H1 (cell line): ENCODE measurements around the gene USP43. TPM values are rescaled to one million over a fixed set of nuclear protein-coding genes. Genes with fewer than 3 reads are reported as not detected.

Experiments used
- CTCF ChIA-PET: fragments of 300-600 bp; sonication (Branson Sonifier 250); formaldehyde crosslinking; loops from one replicate; lab custom pipeline; 2021; ENCODE audit not compliant: partially characterized antibody; lab: Charles Lee
- POLR2A ChIA-PET: fragments of 300-600 bp; sonication (Branson Sonifier 250); formaldehyde crosslinking; loops from one replicate; lab custom pipeline; 2021; ENCODE audit warnings: inconsistent platforms; ENCODE audit not compliant: partially characterized antibody; lab: Charles Lee
- DNase-seq, 2 experiments: peaks; one replicate each; pipeline versions ENCODE4 v3.0.0 to v3.0.0-alpha.2; 2010 to 2022; ENCODE audit warnings: low spot score in 2 of 2, low read depth in 1 of 2, mixed read lengths in 1 of 2
- FAIRE-seq: peaks from 2 replicates; lab custom pipeline; 2011; peaks lifted over from hg19 to GRCh38; lab: Jason Lieb, UNC
- H2AFZ ChIP-seq: 2 replicates; pipeline ENCODE4 v1.8.1; 2012; ENCODE audit warnings: low read length, inconsistent platforms
- H2AK5ac ChIP-seq: 2 replicates; pipeline ENCODE4 v1.6.1; 2013; ENCODE audit warnings: low read depth, low read length
- H2BK120ac ChIP-seq: replicated peaks from 2 replicates; pipeline ENCODE3; 2013; ENCODE audit warnings: low read depth, low read length, inconsistent platforms
- H2BK12ac ChIP-seq: 2 replicates; pipeline ENCODE4 v1.6.1; 2013; ENCODE audit warnings: low read depth, low read length
- H2BK15ac ChIP-seq: 2 replicates; pipeline ENCODE4 v1.6.1; 2013; ENCODE audit warnings: low read length
- H2BK20ac ChIP-seq: 2 replicates; pipeline ENCODE4 v1.6.1; 2013; ENCODE audit warnings: low read length
- H2BK5ac ChIP-seq: 2 replicates; pipeline ENCODE4 v1.6.1; 2013; ENCODE audit warnings: low read depth, low read length
- H3K14ac ChIP-seq: 2 replicates; pipeline ENCODE4 v1.6.1; 2013; ENCODE audit warnings: inconsistent platforms; ENCODE audit not compliant: insufficient read length
- H3K18ac ChIP-seq: 2 replicates; pipeline ENCODE4 v1.6.1; 2013; ENCODE audit warnings: low read length; ENCODE audit errors: extremely low read depth
- H3K23ac ChIP-seq: 2 replicates; pipeline ENCODE4 v1.6.1; 2013; ENCODE audit warnings: inconsistent platforms; ENCODE audit not compliant: insufficient read length
- H3K23me2 ChIP-seq: 2 replicates; pipeline ENCODE4 v1.6.1; 2013; ENCODE audit warnings: low read depth, low read length
- H3K27ac ChIP-seq: 2 replicates; pipeline ENCODE4 v1.6.1; 2011; ENCODE audit warnings: low read depth, low read length, inconsistent platforms
- H3K27me3 ChIP-seq, 4 experiments: replicated peaks in 1 of 4; 1 replicate in 1 of 4; 2 replicates in 3 of 4; pipeline versions ENCODE4 v1.6.1 to v1.8.1; 2011 to 2013; ENCODE audit warnings: low read length in 3 of 4, mild to moderate bottlenecking in 3 of 4, inconsistent platforms in 2 of 4, mixed read lengths in 2 of 4, moderate library complexity in 1 of 4; ENCODE audit not compliant: control insufficient read depth in 3 of 4, insufficient read depth in 3 of 4; ENCODE audit errors: extremely low read depth in 1 of 4
- H3K36me3 ChIP-seq, 4 experiments: 2 replicates each; pipeline versions ENCODE4 v1.6.1 to v1.8.1; 2011 to 2013; ENCODE audit warnings: mild to moderate bottlenecking in 4 of 4, low read length in 3 of 4, moderate library complexity in 2 of 4, control low read depth in 1 of 4, inconsistent platforms in 1 of 4; ENCODE audit not compliant: insufficient read depth in 4 of 4, control insufficient read depth in 2 of 4
- H3K4ac ChIP-seq: replicated peaks from 2 replicates; pipeline ENCODE3; 2013; ENCODE audit warnings: low read length, low read depth, mixed read lengths, inconsistent platforms; ENCODE audit not compliant: insufficient read length
- H3K4me1 ChIP-seq, 4 experiments: replicated peaks in 1 of 4; 1 replicate in 1 of 4; 2 replicates in 3 of 4; pipeline versions ENCODE4 v1.6.1 to v1.8.1; 2011 to 2013; ENCODE audit warnings: low read length in 3 of 4, inconsistent platforms in 2 of 4, mixed read lengths in 1 of 4; ENCODE audit not compliant: insufficient read depth in 4 of 4, control insufficient read depth in 3 of 4
- H3K4me2 ChIP-seq, 2 experiments: 2 replicates each; pipeline versions ENCODE4 v1.6.1 to v1.8.1; 2011 to 2013; ENCODE audit warnings: low read depth in 2 of 2, low read length in 2 of 2, control low read depth in 1 of 2, inconsistent platforms in 1 of 2, mild to moderate bottlenecking in 1 of 2; ENCODE audit not compliant: insufficient read depth in 1 of 2
- H3K4me3 ChIP-seq, 4 experiments: fragments of 200-600, 300-600 bp in 1 of 4; sonication (generic), shearing (Covaris generic), sonication (Bioruptor Twin) in 1 of 4; 2 replicates each; pipeline versions ENCODE4 v1.5.1 to v1.8.1; 2011 to 2016; ENCODE audit warnings: low read length in 4 of 4, low read depth in 3 of 4, control low read depth in 2 of 4, inconsistent platforms in 2 of 4, mild to moderate bottlenecking in 2 of 4, mixed read lengths in 1 of 4, moderate library complexity in 1 of 4; ENCODE audit not compliant: insufficient read depth in 2 of 4; ENCODE audit errors: extremely low read depth in 1 of 4
- H3K56ac ChIP-seq: replicated peaks from 2 replicates; pipeline ENCODE3; 2013; ENCODE audit warnings: low read depth, mild to moderate bottlenecking, mixed read lengths, low read length, inconsistent platforms; ENCODE audit not compliant: insufficient read length
- H3K79me1 ChIP-seq: 2 replicates; pipeline ENCODE4 v1.6.1; 2013; ENCODE audit warnings: low read depth, low read length, control low read depth
- H3K79me2 ChIP-seq, 2 experiments: 2 replicates each; pipeline versions ENCODE4 v1.6.1 to v1.8.1; 2012 to 2013; ENCODE audit warnings: low read length in 2 of 2, mild to moderate bottlenecking in 2 of 2, inconsistent platforms in 1 of 2; ENCODE audit not compliant: insufficient read depth in 2 of 2, control insufficient read depth in 1 of 2
- H3K9ac ChIP-seq, 4 experiments: replicated peaks in 1 of 4; 1 replicate in 1 of 4; 2 replicates in 3 of 4; pipeline versions ENCODE4 v1.6.1 to v1.8.1; 2011 to 2013; ENCODE audit warnings: low read depth in 3 of 4, low read length in 3 of 4, control low read depth in 2 of 4, mild to moderate bottlenecking in 2 of 4, moderate library complexity in 2 of 4, inconsistent platforms in 1 of 4; ENCODE audit errors: extremely low read depth in 1 of 4
- H3K9me3 ChIP-seq, 2 experiments: 2 replicates each; pipeline versions ENCODE4 v1.6.1 to v1.8.1; 2012 to 2013; ENCODE audit warnings: mild to moderate bottlenecking in 2 of 2, moderate library complexity in 2 of 2, control low read depth in 1 of 2, inconsistent platforms in 1 of 2, low read depth in 1 of 2, low read length in 1 of 2, mixed read lengths in 1 of 2; ENCODE audit not compliant: insufficient read depth in 2 of 2
- H4K20me1 ChIP-seq, 2 experiments: replicated peaks in 1 of 2; 2 replicates each; pipeline versions ENCODE3 to v1.8.1; 2011 to 2013; ENCODE audit warnings: inconsistent platforms in 2 of 2, low read length in 2 of 2, mild to moderate bottlenecking in 1 of 2; ENCODE audit not compliant: insufficient read depth in 2 of 2, control insufficient read depth in 1 of 2
- H4K5ac ChIP-seq: 2 replicates; pipeline ENCODE4 v1.6.1; 2013; ENCODE audit warnings: low read length, low read depth, mixed read lengths, inconsistent platforms; ENCODE audit not compliant: insufficient read length
- H4K8ac ChIP-seq: 2 replicates; pipeline ENCODE4 v1.8.0; 2013; ENCODE audit warnings: mild to moderate bottlenecking, moderate library complexity, low read length, inconsistent platforms; ENCODE audit not compliant: insufficient read depth; ENCODE audit errors: extremely low read depth
- H4K91ac ChIP-seq: replicated peaks from 2 replicates; pipeline ENCODE3; 2013; ENCODE audit warnings: low read length, mixed read lengths, inconsistent platforms; ENCODE audit not compliant: insufficient read length
- ATF3 ChIP-seq: IDR thresholded peaks from 2 replicates; pipeline ENCODE4 v1.6.1; 2011; ENCODE audit warnings: low read depth, mild to moderate bottlenecking, low read length; ENCODE audit not compliant: insufficient read depth
- BCL11A ChIP-seq, 2 experiments: IDR thresholded peaks; one replicate each; pipeline ENCODE4 v1.6.1; 2011; ENCODE audit warnings: low read depth in 2 of 2, low read length in 2 of 2, mild to moderate bottlenecking in 2 of 2
- BRCA1 ChIP-seq: IDR thresholded peaks from 2 replicates; pipeline ENCODE4 v1.6.1; 2012; ENCODE audit warnings: low read depth, low read length, improper control_type of control experiment
- CTBP2 ChIP-seq: IDR thresholded peaks from 2 replicates; pipeline ENCODE4 v1.7.0; 2011; ENCODE audit warnings: borderline replicate concordance, mild to moderate bottlenecking, moderate library complexity, mixed read lengths, low read length; ENCODE audit not compliant: insufficient read depth, insufficient read length
- HDAC6 ChIP-seq: IDR thresholded peaks from one replicate; pipeline ENCODE4 v1.7.1; 2012; ENCODE audit warnings: low read depth, mild to moderate bottlenecking, inconsistent platforms, low read length, moderate library complexity
- KDM4A ChIP-seq: IDR thresholded peaks from one replicate; pipeline ENCODE4 v1.7.1; 2012; ENCODE audit warnings: low read depth, mild to moderate bottlenecking, moderate library complexity, low read length, inconsistent platforms; ENCODE audit not compliant: severe bottlenecking
- SAP30 ChIP-seq: fragments of 300-600 bp; sonication (generic); IDR thresholded peaks from 2 replicates; pipeline ENCODE4 v1.7.1; 2012; ENCODE audit warnings: low read length, moderate library complexity, mild to moderate bottlenecking, inconsistent platforms; ENCODE audit not compliant: insufficient read depth, insufficient replicate concordance
- SP4 ChIP-seq: IDR thresholded peaks from 2 replicates; pipeline ENCODE4 v1.6.1; 2012; ENCODE audit warnings: low read length, inconsistent platforms
- YY1 ChIP-seq: IDR thresholded peaks from 2 replicates; pipeline ENCODE4 v1.6.1; 2011; ENCODE audit warnings: low read depth, mild to moderate bottlenecking, low read length
- WGBS, 2 experiments: shearing (Covaris generic) in 1 of 2; methylation state at CpG; one replicate each; pipeline versions ENCODE4 v1.1.6 to v1.1.7; 2013 to 2015; ENCODE audit warnings: low lambda C conversion rate in 2 of 2, mixed read lengths in 2 of 2, inconsistent platforms in 1 of 2, low coverage in 1 of 2, missing lambda C conversion rate in 1 of 2; ENCODE audit not compliant: insufficient replicate concordance in 2 of 2, insufficient coverage in 1 of 2, insufficient read length in 1 of 2; ENCODE audit errors: extremely low coverage in 1 of 2, missing lambda C conversion rate in 1 of 2; 5-methylcytosine and 5-hydroxymethylcytosine counted together
- polyA plus RNA-seq, 7 experiments: library from polyadenylated mRNA; depleted of rRNA in 3 of 7; stranded (reverse) in 5 of 7; unstranded in 2 of 7; fragments of >200 nt in 5 of 7; fragments of 200-250 nt in 2 of 7; gene quantifications; 1 replicate in 5 of 7; 2 replicates in 1 of 7; 4 replicates in 1 of 7; pipeline versions ENCODE4 v1.2.1 to v1.2.3, GENCODE V29; 2011 to 2013; ENCODE audit warnings: missing spikeins in 2 of 7, mixed read lengths in 2 of 7
- total RNA-seq: library from RNA; stranded (reverse); fragmentation: NEBNext Ultra II Directional; extraction: Animal tissue kit (Norgen Biotek cat#: 25700); gene quantifications from 2 replicates; pipeline ENCODE4 v1.2.1, GENCODE V29; 2021
- TF ChIP-seq, protein P1 (sequence below): IDR thresholded peaks from 2 replicates; pipeline ENCODE4 v1.6.1; 2012; ENCODE audit warnings: low read length, inconsistent platforms

The USP43 gene
- total and polyA plus RNA-seq, 2 of the 8 experiments (the other 6 are each of a cell fraction or from before 2014, with no cell fraction given): 3.0 to 7.2 TPM

DNA sequence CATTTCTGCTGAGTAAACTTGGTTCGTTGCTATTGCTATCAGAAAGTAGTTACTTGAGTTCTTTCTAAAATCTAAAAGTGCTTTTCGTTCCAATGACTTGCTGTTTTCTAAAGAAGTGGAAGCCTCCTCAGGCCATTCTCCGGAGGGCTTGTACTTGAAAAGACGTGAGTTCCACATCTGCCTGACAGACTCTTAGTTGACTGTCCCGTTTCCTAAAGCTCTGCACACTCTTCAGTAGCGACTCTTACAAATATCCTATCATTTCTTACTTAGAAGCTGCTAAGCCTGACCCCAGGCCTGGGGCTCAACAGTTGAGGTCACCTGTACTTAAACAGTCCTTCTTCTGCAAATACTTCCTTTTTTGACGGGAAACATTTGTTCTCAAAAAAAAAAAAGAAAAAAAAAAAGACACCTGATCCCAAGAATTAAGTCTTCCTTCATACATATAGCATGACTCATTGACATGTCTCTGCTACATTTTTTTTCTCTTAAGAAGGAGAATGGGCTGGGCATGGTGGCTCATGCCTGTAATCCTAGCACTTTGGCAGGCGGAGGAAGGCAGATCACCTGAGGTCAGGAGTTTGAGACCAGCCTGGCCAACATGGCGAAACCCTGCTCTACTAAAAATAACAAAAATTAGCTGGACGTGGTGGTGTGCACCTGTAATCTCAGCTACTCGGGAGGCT, 84.6 kb downstream of the USP43 start:
- no peak overlapping the region for H2AK5ac ChIP-seq
- no peak overlapping the region for H2BK12ac ChIP-seq
- H2AFZ ChIP-seq: no peak overlapping the region
- no peak overlapping the region for H3K4ac ChIP-seq
- peaks cover 0 to 3% (median 0%) of the 10 kb centered on the region in 4 experiments; a peak in 1 of 8 replicates for H3K36me3 ChIP-seq
- H3K56ac ChIP-seq: no peak overlapping the region
- H4K5ac ChIP-seq: no peak overlapping the region
- no peaks in the 10 kb centered on the region for H3K79me1 ChIP-seq
- DNase-seq (no peak), FAIRE-seq (no peak)
- no peak overlapping the region for H3K27ac ChIP-seq
- no peak overlapping the region for H2BK120ac ChIP-seq
- H3K4me1 ChIP-seq: no peaks in the 10 kb centered on the region
- 89% methylated on average over 11 of the region's 11 CpGs; no CpG with 5 or more reads in 1 of the 2 experiments for WGBS, 2 experiments
- peaks cover 13 to 14% of the 10 kb centered on the region in 2 experiments; a peak in 3 of 4 replicates for H3K9me3 ChIP-seq
- peaks cover 0 to 2% of the 10 kb centered on the region in 2 experiments for H4K20me1 ChIP-seq
- H3K27me3 ChIP-seq: no peaks in the 10 kb centered on the region
- no peak overlapping the region for H3K14ac ChIP-seq
- H3K9ac ChIP-seq: no peak overlapping the region
- no peak overlapping the region for H2BK15ac ChIP-seq
- no peaks in the 10 kb centered on the region for H3K79me2 ChIP-seq
- H4K91ac ChIP-seq: no peak overlapping the region
- no peak overlapping the region for H3K18ac ChIP-seq
- H4K8ac ChIP-seq: no peak overlapping the region
- H3K23me2 ChIP-seq: no peaks in the 10 kb centered on the region
- no peak overlapping the region for H3K4me2 ChIP-seq
- no peak overlapping the region for H3K4me3 ChIP-seq
- CTCF ChIA-PET: interaction anchor here (0.8 to 5.3 kb wide), 5 partner anchors 14 to 209 kb away, joined by 3 to 20 read pairs (median 4); no protein-coding TSS in a partner anchor
- POLR2A ChIA-PET: no interaction called here
- no peak overlapping the region for H2BK5ac ChIP-seq
- H2BK20ac ChIP-seq: no peak overlapping the region
- H3K23ac ChIP-seq: no peak overlapping the region
- TF ChIP-seq BCL11A (IDR thresholded peaks at IDR 0.05; ENCODE audit: low read depth in 2 of 2, low read length in 2 of 2) (no peak), YY1 (no peak), BRCA1 (no peak), ATF3 (no peak), HDAC6 (no peak), SAP30 (no peak), KDM4A (no peak), SP4 (no peak), CTBP2 (no peak)
- TF ChIP-seq, protein P1, sequence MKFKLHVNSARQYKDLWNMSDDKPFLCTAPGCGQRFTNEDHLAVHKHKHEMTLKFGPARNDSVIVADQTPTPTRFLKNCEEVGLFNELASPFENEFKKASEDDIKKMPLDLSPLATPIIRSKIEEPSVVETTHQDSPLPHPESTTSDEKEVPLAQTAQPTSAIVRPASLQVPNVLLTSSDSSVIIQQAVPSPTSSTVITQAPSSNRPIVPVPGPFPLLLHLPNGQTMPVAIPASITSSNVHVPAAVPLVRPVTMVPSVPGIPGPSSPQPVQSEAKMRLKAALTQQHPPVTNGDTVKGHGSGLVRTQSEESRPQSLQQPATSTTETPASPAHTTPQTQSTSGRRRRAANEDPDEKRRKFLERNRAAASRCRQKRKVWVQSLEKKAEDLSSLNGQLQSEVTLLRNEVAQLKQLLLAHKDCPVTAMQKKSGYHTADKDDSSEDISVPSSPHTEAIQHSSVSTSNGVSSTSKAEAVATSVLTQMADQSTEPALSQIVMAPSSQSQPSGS: no peak
